Measurements from ENCODE around the gene TSPEAR.

DNA sequence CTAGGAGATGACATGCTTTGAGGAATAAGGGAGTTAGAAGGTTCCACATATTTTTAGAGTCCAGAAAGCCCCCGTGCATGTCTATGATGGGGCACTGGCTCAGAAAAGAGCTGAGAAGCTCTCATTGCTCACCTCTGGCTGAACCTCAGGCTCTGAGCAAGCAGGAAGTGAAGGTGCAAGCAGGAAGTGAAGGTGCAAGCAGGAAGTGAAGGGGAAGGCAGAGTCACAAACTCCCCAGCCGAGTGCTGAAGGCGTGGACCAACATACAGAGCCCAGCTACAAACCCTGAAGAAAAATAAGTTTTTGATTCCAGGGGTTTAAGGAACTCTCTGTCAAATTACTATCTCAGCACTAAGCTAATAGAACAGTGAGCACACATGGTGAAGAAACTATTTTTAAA lies 92.5 kb downstream of the TSPEAR start:
- TF ChIP-seq, protein P1, sequence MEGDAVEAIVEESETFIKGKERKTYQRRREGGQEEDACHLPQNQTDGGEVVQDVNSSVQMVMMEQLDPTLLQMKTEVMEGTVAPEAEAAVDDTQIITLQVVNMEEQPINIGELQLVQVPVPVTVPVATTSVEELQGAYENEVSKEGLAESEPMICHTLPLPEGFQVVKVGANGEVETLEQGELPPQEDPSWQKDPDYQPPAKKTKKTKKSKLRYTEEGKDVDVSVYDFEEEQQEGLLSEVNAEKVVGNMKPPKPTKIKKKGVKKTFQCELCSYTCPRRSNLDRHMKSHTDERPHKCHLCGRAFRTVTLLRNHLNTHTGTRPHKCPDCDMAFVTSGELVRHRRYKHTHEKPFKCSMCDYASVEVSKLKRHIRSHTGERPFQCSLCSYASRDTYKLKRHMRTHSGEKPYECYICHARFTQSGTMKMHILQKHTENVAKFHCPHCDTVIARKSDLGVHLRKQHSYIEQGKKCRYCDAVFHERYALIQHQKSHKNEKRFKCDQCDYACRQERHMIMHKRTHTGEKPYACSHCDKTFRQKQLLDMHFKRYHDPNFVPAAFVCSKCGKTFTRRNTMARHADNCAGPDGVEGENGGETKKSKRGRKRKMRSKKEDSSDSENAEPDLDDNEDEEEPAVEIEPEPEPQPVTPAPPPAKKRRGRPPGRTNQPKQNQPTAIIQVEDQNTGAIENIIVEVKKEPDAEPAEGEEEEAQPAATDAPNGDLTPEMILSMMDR (IDR thresholded peaks at IDR 0.05; ENCODE audit: low read length) = no peak
- no peak for TF ChIP-seq EZH2 (IDR thresholded peaks at IDR 0.05; ENCODE audit: borderline replicate concordance, low read length)
